Heart left ventricle (tissue), 16 donors: ENCODE measurements around the gene SCUBE2. TPM values are rescaled to one million over a fixed set of nuclear protein-coding genes. Genes with fewer than 3 reads are reported as not detected.

Experiments used
- ATAC-seq, 4 donors: fragments of 200-7000 bp; cut with Tn5 transposase; one replicate each; pipeline ENCODE4 v1.9.1; 2020 to 2022; ENCODE audit warnings: moderate library complexity in 4 of 4, mild to moderate bottlenecking in 3 of 4, moderate number of reproducible peaks in 1 of 4
- DNase-seq, 5 donors: peaks; one replicate each; pipeline ENCODE4 v3.0.0-alpha.2; 2020
- H3K27ac ChIP-seq, 12 donors: fragments of 200-600 bp; sonication (generic) in 4 of 12; one replicate each; pipeline versions ENCODE4 v1.5.0 to v1.8.0; 2016 to 2022; ENCODE audit warnings: mild to moderate bottlenecking in 2 of 12
- H3K27me3 ChIP-seq, 9 donors: fragments of 200-600 bp; sonication (generic) in 2 of 9; one replicate each; pipeline versions ENCODE4 v1.5.1 to v1.8.0; 2016 to 2022; ENCODE audit warnings: mild to moderate bottlenecking in 3 of 9
- H3K36me3 ChIP-seq, 9 donors: fragments of 200-600 bp; sonication (generic) in 2 of 9; one replicate each; pipeline versions ENCODE4 v1.5.0 to v1.8.0; 2018 to 2022; ENCODE audit warnings: mild to moderate bottlenecking in 2 of 9
- H3K4me1 ChIP-seq, 12 donors: fragments of 200-600 bp; sonication (generic) in 4 of 12; one replicate each; pipeline versions ENCODE4 v1.5.0 to v1.8.0; 2016 to 2022; ENCODE audit warnings: mild to moderate bottlenecking in 3 of 12
- H3K4me3 ChIP-seq, 12 donors: fragments of 200-600 bp; sonication (generic) in 4 of 12; one replicate each; pipeline versions ENCODE4 v1.5.0 to v1.8.0; 2017 to 2022; ENCODE audit warnings: mild to moderate bottlenecking in 9 of 12, moderate library complexity in 4 of 12
- H3K9me3 ChIP-seq, 12 donors: fragments of 200-600 bp; sonication (generic) in 4 of 12; one replicate each; pipeline versions ENCODE4 v1.5.0 to v1.8.0; 2016 to 2022; ENCODE audit warnings: mild to moderate bottlenecking in 1 of 12
- POLR2A ChIP-seq, 2 donors: fragments of 450-650 bp; IDR thresholded peaks; one replicate each; pipeline ENCODE4 v1.6.1; 2017; ENCODE audit warnings: antibody characterized with exemption in 2 of 2, mild to moderate bottlenecking in 2 of 2, moderate library complexity in 2 of 2
- whole genome bisulfite sequencing, 4 donors: extraction: QIAGEN DNeasy Blood & Tissue Kit in 2 of 4; methylation state at CpG; one replicate each; pipeline versions ENCODE4 v1.1.5 to v1.1.7; 2013 to 2018; 5-methylcytosine and 5-hydroxymethylcytosine counted together
- intact Hi-C, 10 donors: fragments of 100-400 bp; cut with DNase I; formaldehyde crosslinking; loops; one replicate each; pipeline versions ENCODE4 v1.11.1 to v1.14.2; 2022
- polyA plus RNA-seq, 2 donors: library from polyadenylated mRNA; stranded (reverse); fragments of 200-250 nt; gene quantifications; one replicate each; pipeline ENCODE4 v1.2.3, GENCODE V29; 2013
- total RNA-seq, 9 donors: library from RNA; depleted of rRNA in 2 of 9; stranded (reverse); fragments of >200 nt in 2 of 9; fragmentation: NEBNext Ultra II Directional in 3 of 9; extraction: Animal tissue kit (Norgen Biotek cat#: 25700) in 3 of 9; gene quantifications; one replicate each; pipeline versions ENCODE4 v1.1.0 to v1.2.4, GENCODE V29; 2016 to 2023
- TF ChIP-seq, protein P1 (sequence below), 12 donors: fragments of 200-600 bp; sonication (generic) in 4 of 12; IDR thresholded peaks; one replicate each; pipeline versions ENCODE4 v1.5.0 to v1.8.0; 2018 to 2022; ENCODE audit warnings: antibody characterized with exemption in 12 of 12, mild to moderate bottlenecking in 5 of 12
- donor health status: ischemic (EF 13 %, LVEDD 7.1; RV severe dilation, severe dysfunction).
- donor health status: healthy with polysubstance abuse.
- donor health status: DM: no; HTN: yes; CAD: no.
- donor health status: DM: no; HTN: no; CAD: no.
- donor health status: ischemic (EF 25% LVEDD 6.9; RV normal size, moderate dysfunction).
- donor health status: ischemic (EF 25% LVEDD 5.7; RV mildly dilated, moderate dysfunction).
- donor health status: healthy.
- donor health status: DM: yes; HTN: yes; CAD: no.
- donor health status: ischemic (EF 35%, LVEDD 5.7; RV mildly dilated, moderate dysfunction).
- donor health status: nonischemic (EF 11% LVEDD 7.7; RV severe dilation, severe dysfunction).
- donor health status: DM: yes; HTN: yes; CAD: no.
- donor health status: PGD.
- donor health status: ischemic (EF 29% LVEDD 5.4; RV normal size, mild dysfunction).
- donor health status: nonischemic (EF 23%, LVEDD 6.1; RV moderate dilation, normal function).

Gene SCUBE2
- total and polyA plus RNA-seq, 11 donors = 0.08 to 4.3 (median 0.83) TPM

- 73 to 89% (median 83%) methylated on average over 1 of the region's 1 CpG for WGBS, 4 donors
- ATAC-seq = no peak
- no peaks in the 10 kb centered on the region for H3K27me3 ChIP-seq
- no peak overlapping the region for H3K27ac ChIP-seq
- H3K36me3 ChIP-seq = no peaks in the 10 kb centered on the region
- no peaks in the 10 kb centered on the region for H3K9me3 ChIP-seq
- H3K4me3 ChIP-seq = no peak overlapping the region
- no peak for TF ChIP-seq POLR2A (IDR thresholded peaks at IDR 0.05)
- TF ChIP-seq, protein P1, sequence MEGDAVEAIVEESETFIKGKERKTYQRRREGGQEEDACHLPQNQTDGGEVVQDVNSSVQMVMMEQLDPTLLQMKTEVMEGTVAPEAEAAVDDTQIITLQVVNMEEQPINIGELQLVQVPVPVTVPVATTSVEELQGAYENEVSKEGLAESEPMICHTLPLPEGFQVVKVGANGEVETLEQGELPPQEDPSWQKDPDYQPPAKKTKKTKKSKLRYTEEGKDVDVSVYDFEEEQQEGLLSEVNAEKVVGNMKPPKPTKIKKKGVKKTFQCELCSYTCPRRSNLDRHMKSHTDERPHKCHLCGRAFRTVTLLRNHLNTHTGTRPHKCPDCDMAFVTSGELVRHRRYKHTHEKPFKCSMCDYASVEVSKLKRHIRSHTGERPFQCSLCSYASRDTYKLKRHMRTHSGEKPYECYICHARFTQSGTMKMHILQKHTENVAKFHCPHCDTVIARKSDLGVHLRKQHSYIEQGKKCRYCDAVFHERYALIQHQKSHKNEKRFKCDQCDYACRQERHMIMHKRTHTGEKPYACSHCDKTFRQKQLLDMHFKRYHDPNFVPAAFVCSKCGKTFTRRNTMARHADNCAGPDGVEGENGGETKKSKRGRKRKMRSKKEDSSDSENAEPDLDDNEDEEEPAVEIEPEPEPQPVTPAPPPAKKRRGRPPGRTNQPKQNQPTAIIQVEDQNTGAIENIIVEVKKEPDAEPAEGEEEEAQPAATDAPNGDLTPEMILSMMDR (IDR thresholded peaks at IDR 0.05) = no peak
- DNase-seq = no peak
- peaks cover 0 to 7% (median 0%) of the 10 kb centered on the region in 12 donors for H3K4me1 ChIP-seq
- intact Hi-C loops = no loop called here
Measured at GRCh38 chr11:9028581-9028980, 62.8 kb downstream of the SCUBE2 start.

- no peak overlapping the region for H3K27ac ChIP-seq
- H3K36me3 ChIP-seq = no peaks in the 10 kb centered on the region
- H3K4me3 ChIP-seq = no peak overlapping the region
- no peaks in the 10 kb centered on the region for H3K27me3 ChIP-seq
- intact Hi-C loops = no loop called here
- WGBS, 4 donors = 78 to 93% (median 83%) methylated on average over 9 of the region's 9 CpGs
- ATAC-seq = peak in 3 of 4 donors; percentile 41 to 62 (median 56)
- H3K4me1 ChIP-seq = peaks cover 0 to 18% (median 5%) of the 10 kb centered on the region in 12 donors
- H3K9me3 ChIP-seq = no peaks in the 10 kb centered on the region
- peak in 1 of 5 donors; percentile 36 for DNase-seq
- TF ChIP-seq, protein P1 (IDR thresholded peaks at IDR 0.05) = no peak
- TF ChIP-seq POLR2A (IDR thresholded peaks at IDR 0.05) = no peak
Measured at GRCh38 chr11:9025101-9025850, 66.1 kb downstream of the SCUBE2 start.

DNA sequence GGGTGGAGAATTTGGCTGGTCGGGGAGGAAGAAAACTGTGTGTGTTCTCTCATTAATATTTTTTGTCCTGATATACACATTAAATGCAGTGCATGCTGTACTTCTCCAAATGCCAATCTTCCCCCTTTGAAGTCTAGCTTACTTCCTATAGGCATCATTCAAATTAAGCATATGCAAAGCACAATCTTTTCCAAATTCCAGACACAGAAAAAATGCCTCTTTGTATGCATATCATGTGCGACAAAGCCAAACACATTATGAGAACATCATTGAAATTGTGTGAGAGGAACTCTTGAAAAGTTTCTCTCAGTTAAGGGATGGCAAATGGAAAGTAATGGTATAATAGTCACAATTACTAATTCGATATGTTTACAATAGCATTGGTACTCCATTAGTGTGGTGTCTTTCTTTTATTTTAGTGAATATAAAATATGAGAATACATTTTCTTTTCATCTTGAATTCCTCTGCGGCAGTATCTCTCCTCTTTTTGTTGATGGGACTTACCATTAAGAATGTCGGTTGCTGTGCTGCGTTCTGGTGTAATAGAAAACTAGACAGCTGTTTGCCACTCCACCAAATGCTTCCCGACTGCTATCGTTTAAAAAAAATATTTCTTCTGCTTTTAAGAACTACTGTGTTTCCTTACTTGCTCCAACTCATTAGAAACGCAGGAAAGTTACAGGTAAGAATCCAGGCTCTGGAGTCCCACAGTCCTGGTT, 68.3 kb downstream of the SCUBE2 start:
- Histone ChIP-seq H3K27me3 (no peaks in the 10 kb centered on the region), H3K4me3 (no peak overlapping the region), H3K27ac (no peak overlapping the region), H3K9me3 (no peaks in the 10 kb centered on the region), H3K36me3 (no peaks in the 10 kb centered on the region), H3K4me1 (peaks cover 0 to 14% (median 7%) of the 10 kb centered on the region in 12 donors)
- TF ChIP-seq, protein P1 (IDR thresholded peaks at IDR 0.05) = no peak
- TF ChIP-seq POLR2A (IDR thresholded peaks at IDR 0.05) = no peak
- ATAC-seq = no peak
- intact Hi-C loops = loop anchor here in 1 of 10 donors (5.0 kb wide), 1 partner anchor 104 kb away; no protein-coding TSS in a partner anchor
- DNase-seq = no peak
- 93 to 97% (median 95%) methylated on average over 9 of the region's 9 CpGs for WGBS, 4 donors

GRCh38 chr11:9020916-9021315, 70.5 kb downstream of the SCUBE2 start:
- DNase-seq = no peak
- peaks cover 0 to 31% (median 18%) of the 10 kb centered on the region in 12 donors for H3K4me1 ChIP-seq
- H3K36me3 ChIP-seq = no peaks in the 10 kb centered on the region
- H3K27me3 ChIP-seq = no peaks in the 10 kb centered on the region
- intact Hi-C loops = loop anchor here in 1 of 10 donors (5.0 kb wide), 1 partner anchor 106 kb away; no protein-coding TSS in a partner anchor
- H3K9me3 ChIP-seq = no peaks in the 10 kb centered on the region
- H3K27ac ChIP-seq = no peak overlapping the region
- no peak for TF ChIP-seq POLR2A (IDR thresholded peaks at IDR 0.05)
- TF ChIP-seq, protein P1 (IDR thresholded peaks at IDR 0.05) = no peak
- 27 to 34% (median 33%) methylated on average over 8 of the region's 8 CpGs for WGBS, 4 donors
- H3K4me3 ChIP-seq = no peak overlapping the region
- no peak for ATAC-seq
